HG02973 (cell line): ENCODE measurements around the gene ERC2.
"Not testable (repeated sequence)": the region's sequence is repeated elsewhere in the genome, so short reads cannot be mapped to it uniquely, and the experiment has no call there.

Experiments used
- ATAC-seq: cut with Tn5 transposase; IDR thresholded peaks from one replicate; pipeline ENCODE4 v1.9.1; 2021; ENCODE audit warnings: moderate library complexity; ENCODE audit not compliant: unreplicated experiment

The ERC2 gene

GRCh38 chr3:55858302-55858701 is 610.0 kb downstream of the ERC2 start:
- no peak for ATAC-seq

GRCh38 chr3:55857633-55858032 is 610.6 kb downstream of the ERC2 start:
- no peak for ATAC-seq

GRCh38 chr3:55855311-55855710 is 613.0 kb downstream of the ERC2 start:
- ATAC-seq: no peak

- ATAC-seq: no peak
Measured at GRCh38 chr3:55854494-55854893, 613.8 kb downstream of the ERC2 start.

GRCh38 chr3:55852326-55852725 is 615.9 kb downstream of the ERC2 start:
- no peak for ATAC-seq

DNA sequence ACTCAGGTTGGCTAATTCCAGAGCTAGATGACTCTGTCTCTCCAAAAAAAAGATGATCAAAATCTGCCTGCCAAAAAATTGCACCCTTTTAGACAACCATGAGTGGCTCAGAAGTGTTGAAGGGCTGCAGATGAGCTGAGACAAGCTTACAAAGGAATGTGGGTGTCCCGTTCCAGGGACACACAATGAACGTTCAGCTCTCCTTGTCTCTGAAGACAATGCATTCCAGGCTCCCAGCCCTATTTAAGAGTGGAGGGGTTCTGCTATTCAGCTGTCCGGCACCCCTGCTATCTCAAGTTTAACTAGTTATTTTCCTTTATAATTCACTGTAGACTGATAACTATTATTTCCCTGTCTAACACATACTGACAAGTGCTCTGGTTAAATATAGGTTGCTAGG is 626.1 kb downstream of the ERC2 start:
- no peak for ATAC-seq

DNA sequence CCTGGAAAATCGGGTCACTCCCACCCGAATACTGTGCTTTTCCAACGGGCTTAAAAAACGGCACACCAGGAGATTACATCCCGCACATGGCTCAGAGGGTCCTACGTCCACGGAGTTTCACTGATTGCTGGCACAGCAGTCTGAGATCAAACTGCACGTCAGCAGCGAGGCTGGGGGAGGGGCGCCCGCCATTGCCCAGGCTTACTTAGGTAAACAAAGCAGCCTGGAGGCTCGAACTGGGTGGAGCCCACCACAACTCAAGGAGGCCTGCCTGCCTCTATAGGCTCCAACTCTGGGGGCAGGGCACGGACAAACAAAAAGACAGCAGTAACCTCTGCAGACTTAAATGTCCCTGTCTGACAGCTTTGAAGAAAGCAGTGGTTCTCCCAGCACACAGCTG is 636.4 kb downstream of the ERC2 start:
- not testable (repeated sequence) for ATAC-seq

- ATAC-seq: no peak
Measured at GRCh38 chr3:55828712-55829111, 639.6 kb downstream of the ERC2 start.

GRCh38 chr3:55827786-55828185 is 640.5 kb downstream of the ERC2 start:
- no peak for ATAC-seq

DNA sequence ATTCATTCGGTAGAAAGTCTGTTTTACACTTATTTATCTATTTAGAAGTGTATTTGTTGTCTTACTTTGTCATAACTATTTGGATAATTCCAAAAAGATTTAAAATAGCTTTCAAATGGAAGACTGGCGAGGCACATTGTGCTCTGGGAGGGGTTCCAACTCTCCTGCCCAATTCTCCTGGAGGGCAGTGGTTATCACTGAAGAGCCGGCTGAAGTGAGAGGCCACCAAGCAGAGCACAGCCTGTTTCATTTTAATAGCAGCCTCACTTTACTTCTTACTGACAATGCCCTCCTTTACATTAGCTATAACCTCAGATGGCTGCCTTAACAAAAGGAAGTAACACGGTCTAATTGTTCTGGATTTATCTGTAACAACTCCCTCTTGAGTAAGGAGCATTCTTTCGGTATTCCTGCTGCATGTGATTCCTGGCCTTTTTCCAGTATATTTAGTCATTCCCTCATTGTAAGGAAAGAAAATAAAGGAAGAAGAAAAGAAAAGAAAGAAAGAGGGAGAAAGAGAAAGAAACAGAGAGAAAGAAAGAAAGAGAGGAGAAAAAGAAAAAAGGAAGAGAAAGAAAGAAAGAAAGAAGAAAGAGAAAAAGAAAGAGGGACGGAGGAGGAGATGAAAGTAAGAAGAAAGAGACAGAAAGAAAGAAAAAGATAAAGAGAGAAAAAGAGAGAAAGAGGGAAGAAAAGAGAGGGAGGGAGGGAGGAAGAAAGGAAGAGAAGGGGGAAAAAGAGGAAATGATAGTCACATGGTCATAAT is 641.4 kb downstream of the ERC2 start:
- ATAC-seq: no peak

GRCh38 chr3:55826097-55826496 is 642.2 kb downstream of the ERC2 start:
- ATAC-seq: no peak

DNA sequence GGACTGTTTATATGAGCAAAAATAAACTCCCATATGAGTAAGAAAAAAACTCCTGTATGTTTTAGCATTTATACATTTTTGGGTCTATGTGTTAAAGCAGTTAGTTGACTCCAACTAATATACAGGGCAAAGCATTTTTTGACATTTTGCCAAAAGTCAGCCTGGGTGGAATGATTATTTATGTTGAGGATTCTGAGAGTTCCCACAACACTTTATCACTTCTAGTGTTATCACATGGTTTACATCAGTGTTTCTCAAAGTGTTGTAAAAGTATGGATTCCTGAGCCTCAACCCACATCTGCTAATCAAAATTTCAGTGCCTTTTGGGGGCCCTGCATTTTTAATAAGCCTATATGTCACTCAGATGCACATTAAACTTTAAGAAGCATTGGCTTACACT is 643.9 kb downstream of the ERC2 start:
- ATAC-seq: no peak

- ATAC-seq: no peak
Measured at GRCh38 chr3:55823829-55824228, 644.4 kb downstream of the ERC2 start.

DNA sequence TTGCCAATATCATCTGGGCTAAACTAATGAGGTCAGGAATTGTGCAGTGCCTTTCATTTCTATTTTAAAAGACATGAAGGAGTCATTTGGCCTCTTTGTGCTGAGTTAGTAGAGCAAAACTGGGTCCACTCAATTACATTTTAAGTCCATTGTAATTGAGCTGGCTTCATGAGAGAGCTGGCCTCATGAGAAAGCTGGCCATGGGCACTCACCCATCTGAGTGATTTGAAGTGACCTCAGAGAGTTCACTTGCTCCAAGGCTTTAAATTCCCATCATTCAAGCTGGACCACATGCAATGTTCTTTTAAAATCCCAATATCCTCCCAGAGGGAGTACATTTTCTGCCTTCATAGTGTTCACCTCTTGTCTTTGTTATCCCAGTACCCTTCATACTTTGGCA is 645.3 kb downstream of the ERC2 start:
- no peak for ATAC-seq

DNA sequence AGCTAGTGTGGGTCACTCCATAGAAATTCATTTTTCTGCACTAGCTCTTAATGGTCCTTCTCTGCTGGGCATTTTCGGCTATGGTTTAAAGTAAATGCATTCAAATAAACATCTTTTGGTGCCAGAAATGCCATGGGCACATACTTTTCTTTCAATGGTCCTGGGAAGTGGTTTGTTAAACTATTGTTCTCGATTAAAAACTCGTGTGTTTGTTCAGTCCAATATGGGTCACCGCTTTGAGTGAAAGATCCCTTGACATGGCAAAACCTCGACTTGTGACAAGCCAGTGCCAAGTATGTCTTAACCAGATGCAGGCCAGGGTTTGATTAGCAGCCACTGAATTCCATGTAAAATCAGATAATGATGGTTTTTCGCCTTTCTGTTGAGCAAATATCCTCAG is 649.3 kb downstream of the ERC2 start:
- ATAC-seq: no peak

GRCh38 chr3:55818485-55818884 is 649.8 kb downstream of the ERC2 start:
- ATAC-seq: no peak

GRCh38 chr3:55816794-55817576 is 651.3 kb downstream of the ERC2 start:
- ATAC-seq: no peak

GRCh38 chr3:55815262-55815661 is 653.0 kb downstream of the ERC2 start:
- no peak for ATAC-seq

DNA sequence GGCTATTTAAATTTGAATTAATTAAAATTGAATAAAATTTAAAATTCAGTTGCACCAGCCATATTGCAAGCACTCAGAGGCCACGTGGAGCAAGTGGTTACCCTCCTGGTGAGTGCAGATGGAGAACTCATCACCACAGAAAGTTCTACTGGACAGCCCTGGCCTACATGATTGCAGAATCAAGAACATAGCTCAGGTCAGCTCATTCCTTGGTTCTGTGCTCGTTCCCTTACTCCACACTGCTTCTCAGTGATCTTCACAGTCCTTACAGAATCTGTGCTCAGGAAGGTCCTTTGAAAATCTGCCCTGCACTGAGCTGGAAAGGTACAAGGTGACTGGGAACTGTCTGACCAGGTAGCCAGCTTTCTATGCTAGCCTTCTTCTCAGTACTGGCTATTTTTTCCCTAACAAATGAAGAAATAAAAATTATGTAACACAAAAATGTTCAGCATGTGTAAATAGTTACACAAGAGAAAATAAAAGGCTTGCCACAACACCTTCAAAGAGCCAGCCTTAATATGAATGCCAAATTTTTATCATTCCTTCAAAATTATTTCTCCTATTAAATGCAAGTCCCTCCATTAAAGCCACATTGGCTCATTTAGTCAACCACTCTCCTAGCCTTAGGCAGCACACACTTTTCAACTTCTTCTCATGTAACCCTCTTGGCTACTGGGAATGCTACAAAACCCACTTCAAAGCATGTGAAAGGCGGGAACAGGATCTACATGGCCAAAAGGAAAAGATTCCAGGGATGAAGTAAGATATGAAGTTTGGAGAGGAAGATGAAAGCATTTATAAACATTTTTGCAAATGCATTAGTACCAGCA is 654.8 kb downstream of the ERC2 start:
- ATAC-seq: no peak

- ATAC-seq: no peak
Measured at GRCh38 chr3:55812394-55813013, 655.8 kb downstream of the ERC2 start.

DNA sequence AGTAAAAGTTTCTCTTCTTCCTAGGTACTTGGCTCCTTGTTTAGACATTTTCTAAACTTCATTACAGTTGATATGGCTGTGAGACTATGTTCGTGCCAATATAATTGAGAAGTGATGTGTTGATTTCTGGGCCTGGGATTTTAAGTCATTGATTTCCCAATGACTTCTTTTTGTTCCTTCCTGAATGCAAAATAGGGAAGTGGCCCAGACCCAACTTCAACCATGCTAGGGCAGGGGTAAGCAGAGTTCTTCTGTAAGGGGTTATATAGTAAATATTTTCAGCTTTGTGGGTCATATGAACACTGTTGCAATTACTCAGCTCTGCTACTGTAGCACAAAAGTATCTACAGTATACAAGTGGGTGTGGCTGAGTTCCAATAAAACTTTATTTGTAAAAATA is 661.1 kb downstream of the ERC2 start:
- ATAC-seq: no peak
